ENCODE results near the gene GTPBP4.
A peak's percentile ranks its signal among the peaks of the same experiment; 100 is the strongest.
"Not testable (repeated sequence)": the region's sequence is repeated elsewhere in the genome, so short reads cannot be mapped to it uniquely, and the experiment has no call there.

Gene GTPBP4

GRCh38 chr10:1061930-1062774 lies 73.9 kb downstream of the GTPBP4 start:
- no peak for DNase-seq

DNA sequence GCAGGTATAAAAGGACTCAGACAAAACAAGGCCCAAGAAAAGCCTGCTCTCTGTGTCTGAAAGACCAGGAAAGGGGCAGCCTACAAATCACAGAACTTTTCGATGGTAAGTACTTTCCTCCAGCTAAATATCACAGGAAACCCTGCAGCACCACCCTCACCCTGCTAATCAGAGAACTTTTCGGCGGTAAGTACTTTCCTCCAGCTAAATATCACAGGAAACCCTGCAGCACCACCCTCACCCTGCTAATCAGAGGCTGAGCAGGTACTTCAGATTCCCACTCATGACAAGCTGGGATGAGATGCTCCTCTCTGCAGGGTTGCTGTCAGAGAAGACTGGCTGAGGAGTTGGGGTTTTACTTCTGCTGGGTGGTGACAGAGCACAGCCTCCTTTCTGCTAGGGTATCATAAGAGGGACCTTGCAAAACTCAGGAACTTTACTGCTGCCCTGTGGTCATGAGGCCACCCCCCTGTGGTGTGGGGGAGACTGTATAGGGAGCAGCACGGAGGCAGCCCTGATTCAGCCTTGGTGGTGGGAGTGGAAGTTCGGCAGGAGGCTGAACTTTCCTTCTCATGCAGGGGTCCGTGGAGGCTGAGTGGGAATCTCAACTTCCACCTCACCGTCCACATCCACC lies 75.1 kb downstream of the GTPBP4 start:
- peak; percentile 50 for DNase-seq

- no peak for DNase-seq
Observed at GRCh38 chr10:1064964-1065247, 76.7 kb downstream of the GTPBP4 start.

DNA sequence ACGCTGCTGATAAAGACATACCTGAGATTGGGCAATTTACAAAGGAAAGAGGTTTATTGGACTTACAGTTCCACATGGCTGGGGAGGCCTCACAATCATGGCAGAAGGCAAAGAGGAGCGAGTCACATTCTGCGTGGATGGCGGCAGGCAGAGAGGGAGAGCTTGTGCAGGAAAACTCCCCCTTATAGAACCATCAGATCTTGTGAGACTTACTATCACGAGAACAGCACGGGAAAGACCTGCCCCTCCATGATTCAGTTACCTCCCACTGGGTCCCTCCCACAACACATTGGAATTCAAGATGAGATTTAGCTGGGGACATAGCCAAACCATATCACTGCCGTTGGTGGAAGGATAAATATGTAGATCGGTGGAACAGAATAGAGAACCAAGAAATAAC lies 78.5 kb downstream of the GTPBP4 start:
- not testable (repeated sequence) for DNase-seq

- no peak for DNase-seq
Observed at GRCh38 chr10:1068380-1069361, 80.4 kb downstream of the GTPBP4 start.
